ENCODE results near the gene COL6A1.
A peak's percentile ranks its signal among the peaks of the same experiment; 100 is the strongest.

COL6A1 gene

DNA sequence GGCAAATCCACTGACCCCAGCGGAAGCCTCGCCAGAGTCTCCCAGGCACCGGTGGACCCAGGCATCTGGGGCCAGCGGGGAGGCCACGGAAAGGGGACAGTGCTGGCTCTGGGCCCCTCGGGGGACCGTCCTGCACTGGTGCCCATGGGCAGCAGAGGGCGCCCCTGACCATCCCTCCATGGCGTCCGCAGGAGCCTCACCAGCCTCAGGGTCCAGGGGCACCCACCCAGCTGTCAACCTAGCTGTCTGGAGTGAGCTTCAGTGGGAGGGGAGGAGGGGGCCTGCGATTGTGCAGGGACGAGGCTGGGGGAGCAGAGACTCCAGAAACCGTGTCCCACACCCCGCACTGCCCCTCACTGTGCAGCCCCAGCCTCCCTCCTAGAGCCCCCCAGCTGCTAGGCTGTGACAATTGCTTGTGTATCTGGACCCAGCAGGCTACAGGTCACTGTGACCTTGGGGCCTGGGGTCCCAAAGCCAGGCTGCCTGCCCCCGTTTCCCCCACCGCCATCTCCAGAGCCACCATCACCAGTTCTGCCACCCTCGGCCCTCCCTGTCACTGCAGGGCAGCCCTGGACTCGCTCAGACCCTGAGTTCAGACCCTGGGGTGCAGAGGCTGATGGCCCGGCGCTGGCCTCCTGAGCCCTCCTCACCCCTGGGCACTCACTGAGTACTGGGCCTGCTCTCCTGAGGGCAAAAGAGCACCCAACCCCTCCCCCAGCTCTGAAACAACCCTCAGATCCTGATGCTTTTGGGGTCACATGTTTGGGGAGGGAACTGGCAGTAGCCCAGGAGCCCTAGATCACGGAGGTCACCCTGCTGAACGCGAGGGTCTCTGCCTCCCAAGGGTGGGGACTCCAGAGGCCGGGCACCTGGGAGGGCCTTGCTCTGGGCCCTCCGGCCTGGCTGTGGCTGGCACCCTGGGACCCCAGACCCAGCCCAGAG is 10.6 kb upstream of the COL6A1 start:
- H3K4me2 ChIP-seq (ENCODE audit: low read length), result no peak overlapping the region
- H2AFZ ChIP-seq, result peak overlapping the region; percentile 34
- no peak overlapping the region for H3K27ac ChIP-seq
- H3K4me3 ChIP-seq (ENCODE audit: low read depth, low read length), result no peak overlapping the region
- H3K27me3 ChIP-seq (ENCODE audit: control insufficient read depth, insufficient read depth, low read length), result no peaks in the 10 kb centered on the region
- no peaks in the 10 kb centered on the region for H3K36me3 ChIP-seq (ENCODE audit: control insufficient read depth, insufficient read depth, low read length)
- H3K4me1 ChIP-seq, result no peaks in the 10 kb centered on the region
- H3K79me2 ChIP-seq, result no peaks in the 10 kb centered on the region
- TF ChIP-seq, protein P1, sequence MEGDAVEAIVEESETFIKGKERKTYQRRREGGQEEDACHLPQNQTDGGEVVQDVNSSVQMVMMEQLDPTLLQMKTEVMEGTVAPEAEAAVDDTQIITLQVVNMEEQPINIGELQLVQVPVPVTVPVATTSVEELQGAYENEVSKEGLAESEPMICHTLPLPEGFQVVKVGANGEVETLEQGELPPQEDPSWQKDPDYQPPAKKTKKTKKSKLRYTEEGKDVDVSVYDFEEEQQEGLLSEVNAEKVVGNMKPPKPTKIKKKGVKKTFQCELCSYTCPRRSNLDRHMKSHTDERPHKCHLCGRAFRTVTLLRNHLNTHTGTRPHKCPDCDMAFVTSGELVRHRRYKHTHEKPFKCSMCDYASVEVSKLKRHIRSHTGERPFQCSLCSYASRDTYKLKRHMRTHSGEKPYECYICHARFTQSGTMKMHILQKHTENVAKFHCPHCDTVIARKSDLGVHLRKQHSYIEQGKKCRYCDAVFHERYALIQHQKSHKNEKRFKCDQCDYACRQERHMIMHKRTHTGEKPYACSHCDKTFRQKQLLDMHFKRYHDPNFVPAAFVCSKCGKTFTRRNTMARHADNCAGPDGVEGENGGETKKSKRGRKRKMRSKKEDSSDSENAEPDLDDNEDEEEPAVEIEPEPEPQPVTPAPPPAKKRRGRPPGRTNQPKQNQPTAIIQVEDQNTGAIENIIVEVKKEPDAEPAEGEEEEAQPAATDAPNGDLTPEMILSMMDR (IDR thresholded peaks at IDR 0.05), result peak; percentile 64
- no peaks in the 10 kb centered on the region for H3K9me3 ChIP-seq (ENCODE audit: control insufficient read depth, low read length)
- H3K9ac ChIP-seq, result no peak overlapping the region

DNA sequence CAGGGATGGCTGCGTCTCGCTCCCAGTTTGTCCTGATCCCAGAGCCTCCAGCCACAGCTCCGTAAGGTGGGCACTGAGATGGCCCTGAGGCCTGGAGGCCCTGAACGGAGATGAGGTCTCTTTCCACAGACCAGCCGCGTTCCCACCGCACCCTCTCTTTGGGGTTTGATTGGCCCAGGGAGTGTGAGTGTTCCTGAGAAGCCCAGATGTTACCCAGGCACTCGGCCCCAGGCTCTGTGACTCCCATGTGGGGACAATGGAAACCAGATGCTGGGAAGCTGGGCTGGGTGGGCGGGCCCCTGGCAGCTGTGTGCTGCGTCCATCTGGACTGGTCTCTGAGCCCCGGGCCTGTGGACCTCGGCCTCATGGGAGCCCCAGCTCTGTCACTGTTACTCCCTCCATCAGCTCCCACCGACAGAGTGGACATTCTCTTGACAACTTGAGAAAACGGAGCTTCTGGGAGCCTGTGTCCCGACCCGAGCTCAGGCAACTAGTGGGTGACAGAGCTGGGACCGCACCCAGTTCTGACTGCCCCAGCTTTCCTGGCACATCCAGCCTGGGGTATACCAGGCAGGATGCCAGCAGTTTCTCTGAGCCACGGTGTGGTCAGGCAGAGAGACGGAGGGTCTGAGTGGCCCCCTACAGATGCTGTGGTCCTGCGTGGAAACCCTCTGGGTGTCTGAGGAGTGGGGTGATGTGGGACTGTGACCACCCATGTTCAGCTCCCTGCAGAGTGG is 9.8 kb upstream of the COL6A1 start:
- TF ChIP-seq, protein P1 (IDR thresholded peaks at IDR 0.05), result no peak
- Histone ChIP-seq H3K4me2 (ENCODE audit: low read length) (no peak overlapping the region), H2AFZ (no peak overlapping the region), H3K9me3 (ENCODE audit: control insufficient read depth, low read length) (no peaks in the 10 kb centered on the region), H3K4me1 (no peaks in the 10 kb centered on the region), H3K9ac (no peak overlapping the region), H3K36me3 (ENCODE audit: control insufficient read depth, insufficient read depth, low read length) (no peaks in the 10 kb centered on the region), H3K4me3 (ENCODE audit: low read depth, low read length) (no peak overlapping the region), H3K27me3 (ENCODE audit: control insufficient read depth, insufficient read depth, low read length) (no peaks in the 10 kb centered on the region), H3K79me2 (no peaks in the 10 kb centered on the region), H3K27ac (peak overlapping the region; percentile 54)

DNA sequence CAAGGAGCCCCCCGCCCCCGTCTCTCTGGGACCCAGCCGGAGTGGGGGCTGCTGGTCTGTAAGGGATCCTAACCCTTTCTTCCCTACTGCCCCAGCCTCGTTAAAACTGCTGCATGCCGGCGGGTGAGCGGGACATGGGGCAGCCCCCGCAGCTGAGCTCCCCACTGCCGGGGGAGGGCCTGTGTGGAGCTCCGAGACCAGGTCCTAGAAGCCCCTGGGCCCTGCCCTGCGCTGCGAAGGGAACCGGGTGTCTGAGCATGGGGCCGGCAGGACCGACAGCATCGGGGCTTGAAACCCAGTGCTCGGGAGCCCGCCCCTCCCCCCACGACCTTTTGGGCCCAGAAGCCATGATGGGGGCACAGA is 9.2 kb upstream of the COL6A1 start:
- Histone ChIP-seq H3K4me1 (no peaks in the 10 kb centered on the region), H2AFZ (no peak overlapping the region), H3K36me3 (ENCODE audit: control insufficient read depth, insufficient read depth, low read length) (no peaks in the 10 kb centered on the region), H3K27ac (peak overlapping the region; percentile 54), H3K4me3 (ENCODE audit: low read depth, low read length) (no peak overlapping the region), H3K9me3 (ENCODE audit: control insufficient read depth, low read length) (no peaks in the 10 kb centered on the region), H3K79me2 (no peaks in the 10 kb centered on the region), H3K9ac (no peak overlapping the region), H3K27me3 (ENCODE audit: control insufficient read depth, insufficient read depth, low read length) (no peaks in the 10 kb centered on the region), H3K4me2 (ENCODE audit: low read length) (no peak overlapping the region)
- TF ChIP-seq, protein P1 (IDR thresholded peaks at IDR 0.05), result no peak

DNA sequence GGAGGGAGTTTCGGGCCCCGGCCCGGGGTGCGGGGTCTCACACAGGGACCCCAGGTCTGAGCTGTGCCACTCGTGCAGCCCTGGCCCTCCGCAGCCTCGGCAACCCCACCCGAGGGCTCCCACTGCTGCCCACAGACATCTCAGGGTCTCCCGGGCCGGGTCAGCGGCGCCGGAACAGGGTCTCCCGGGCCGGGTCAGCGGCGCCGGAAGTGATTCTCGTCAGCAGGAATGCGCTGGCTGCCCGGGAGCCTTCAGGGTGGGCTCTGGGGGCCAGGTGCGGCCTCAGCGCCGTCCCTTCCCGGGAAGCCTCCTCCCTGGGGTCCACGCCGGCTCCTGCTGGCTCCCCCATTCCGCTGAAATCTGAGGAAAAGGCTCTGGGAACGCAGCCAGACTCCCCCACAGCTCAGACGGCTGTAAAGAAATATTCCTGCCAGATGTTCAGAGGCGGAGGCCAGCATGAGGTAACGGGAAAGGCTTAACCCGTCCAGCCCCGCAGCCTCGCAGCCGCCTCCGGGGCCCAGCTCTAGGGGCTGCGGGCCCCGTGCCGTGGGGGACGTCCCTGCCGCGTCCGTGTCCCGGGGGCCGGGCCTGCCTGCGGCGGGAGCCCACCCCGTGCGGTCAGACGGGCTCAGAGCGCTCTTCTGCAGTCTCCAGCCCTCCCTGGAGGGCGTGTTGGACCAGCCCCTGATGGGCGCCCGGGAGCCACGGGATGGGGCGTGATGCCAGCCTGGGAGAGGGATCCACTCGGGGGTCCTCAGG is 8.7 kb upstream of the COL6A1 start:
- no peak overlapping the region for H3K9ac ChIP-seq
- H3K79me2 ChIP-seq, result no peaks in the 10 kb centered on the region
- no peaks in the 10 kb centered on the region for H3K4me1 ChIP-seq
- H3K4me2 ChIP-seq (ENCODE audit: low read length), result peak overlapping the region; percentile 93
- H3K36me3 ChIP-seq (ENCODE audit: control insufficient read depth, insufficient read depth, low read length), result no peaks in the 10 kb centered on the region
- peak overlapping the region; percentile 83 for H2AFZ ChIP-seq
- peak overlapping the region; percentile 71 for H3K4me3 ChIP-seq (ENCODE audit: low read depth, low read length)
- TF ChIP-seq, protein P1 (IDR thresholded peaks at IDR 0.05), result no peak
- H3K27ac ChIP-seq, result peak overlapping the region; percentile 69
- H3K27me3 ChIP-seq (ENCODE audit: control insufficient read depth, insufficient read depth, low read length), result no peaks in the 10 kb centered on the region
- H3K9me3 ChIP-seq (ENCODE audit: control insufficient read depth, low read length), result no peaks in the 10 kb centered on the region
